Ishikawa (cell line): Measurements from ENCODE around the gene SYNJ1.

Experiments
- CEBPB ChIP-seq: IDR thresholded peaks from 2 replicates; pipeline ENCODE4 v1.6.1; 2012
- CREB1 ChIP-seq: IDR thresholded peaks from 2 replicates; pipeline ENCODE4 v1.6.1; 2012; ENCODE audit warnings: low read depth
- EGR1 ChIP-seq: IDR thresholded peaks from 2 replicates; pipeline ENCODE4 v1.6.1; 2012
- EP300 ChIP-seq: IDR thresholded peaks from 2 replicates; pipeline ENCODE4 v1.6.1; 2012; ENCODE audit warnings: borderline replicate concordance
- FOXM1 ChIP-seq: IDR thresholded peaks from 2 replicates; pipeline ENCODE4 v1.6.1; 2012; ENCODE audit warnings: low read depth, borderline replicate concordance
- MAX ChIP-seq: IDR thresholded peaks from 2 replicates; pipeline ENCODE4 v1.6.1; 2012
- NFIC ChIP-seq: IDR thresholded peaks from 2 replicates; pipeline ENCODE4 v1.6.1; 2012
- RAD21 ChIP-seq: IDR thresholded peaks from 2 replicates; pipeline ENCODE4 v1.6.1; 2012; ENCODE audit warnings: low read depth
- REST ChIP-seq: IDR thresholded peaks from 2 replicates; pipeline ENCODE4 v1.6.1; 2012; ENCODE audit warnings: low read depth, mild to moderate bottlenecking
- TAF1 ChIP-seq: IDR thresholded peaks from 2 replicates; pipeline ENCODE4 v1.6.1; 2012; ENCODE audit warnings: low read depth, mild to moderate bottlenecking
- TCF12 ChIP-seq: IDR thresholded peaks from 2 replicates; pipeline ENCODE4 v1.6.1; 2012; ENCODE audit warnings: low read depth
- TEAD4 ChIP-seq: IDR thresholded peaks from 2 replicates; pipeline ENCODE4 v1.6.1; 2012
- USF1 ChIP-seq: IDR thresholded peaks from 2 replicates; pipeline ENCODE4 v1.6.1; 2012
- YY1 ChIP-seq: IDR thresholded peaks from 2 replicates; pipeline ENCODE4 v1.6.1; 2012; ENCODE audit warnings: low read depth
- ZBTB7A ChIP-seq: IDR thresholded peaks from 2 replicates; pipeline ENCODE4 v1.6.1; 2012; ENCODE audit warnings: low read depth

Gene SYNJ1

DNA sequence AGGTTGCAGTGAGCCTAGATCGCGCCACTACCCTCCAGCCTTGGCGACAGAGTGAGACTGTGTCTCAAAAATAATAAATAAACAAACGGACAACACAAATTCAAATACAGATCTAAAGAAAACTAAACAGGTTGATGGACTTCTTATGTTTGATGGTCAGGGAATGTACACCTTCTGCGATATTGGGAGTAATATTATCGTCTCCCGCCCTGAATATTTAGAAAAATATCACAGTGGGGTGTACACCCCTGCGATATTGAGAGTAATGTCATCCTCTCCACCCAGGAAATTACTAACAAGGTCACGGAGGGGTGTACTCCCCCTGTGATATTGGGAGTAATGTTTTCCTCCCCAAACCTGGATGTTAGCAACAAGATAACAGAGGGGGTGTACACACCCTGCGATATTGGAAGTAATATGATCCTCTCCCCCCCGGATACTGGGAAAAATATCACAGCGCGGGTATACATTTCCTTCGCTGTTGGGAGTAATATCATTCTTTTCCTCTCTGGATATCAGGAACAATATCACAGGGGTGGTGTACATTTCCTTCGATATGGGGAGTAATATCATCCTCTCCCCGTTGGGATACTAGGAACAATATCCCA lies 114.3 kb downstream of the SYNJ1 start:
- no peak for TF ChIP-seq FOXM1
- TF ChIP-seq USF1: no peak
- TF ChIP-seq NFIC: no peak
- TF ChIP-seq EP300: no peak
- no peak for TF ChIP-seq TEAD4
- TF ChIP-seq TAF1: no peak
- no peak for TF ChIP-seq ZBTB7A
- TF ChIP-seq REST: no peak
- no peak for TF ChIP-seq EGR1
- no peak for TF ChIP-seq RAD21
- TF ChIP-seq CREB1: no peak
- TF ChIP-seq TCF12: no peak
- no peak for TF ChIP-seq CEBPB
- no peak for TF ChIP-seq YY1
- no peak for TF ChIP-seq MAX

GRCh38 chr21:32612999-32613337 lies 114.8 kb downstream of the SYNJ1 start:
- TF ChIP-seq ZBTB7A: no peak
- no peak for TF ChIP-seq REST
- TF ChIP-seq USF1: no peak
- TF ChIP-seq CREB1: no peak
- TF ChIP-seq TCF12: no peak
- no peak for TF ChIP-seq TEAD4

DNA sequence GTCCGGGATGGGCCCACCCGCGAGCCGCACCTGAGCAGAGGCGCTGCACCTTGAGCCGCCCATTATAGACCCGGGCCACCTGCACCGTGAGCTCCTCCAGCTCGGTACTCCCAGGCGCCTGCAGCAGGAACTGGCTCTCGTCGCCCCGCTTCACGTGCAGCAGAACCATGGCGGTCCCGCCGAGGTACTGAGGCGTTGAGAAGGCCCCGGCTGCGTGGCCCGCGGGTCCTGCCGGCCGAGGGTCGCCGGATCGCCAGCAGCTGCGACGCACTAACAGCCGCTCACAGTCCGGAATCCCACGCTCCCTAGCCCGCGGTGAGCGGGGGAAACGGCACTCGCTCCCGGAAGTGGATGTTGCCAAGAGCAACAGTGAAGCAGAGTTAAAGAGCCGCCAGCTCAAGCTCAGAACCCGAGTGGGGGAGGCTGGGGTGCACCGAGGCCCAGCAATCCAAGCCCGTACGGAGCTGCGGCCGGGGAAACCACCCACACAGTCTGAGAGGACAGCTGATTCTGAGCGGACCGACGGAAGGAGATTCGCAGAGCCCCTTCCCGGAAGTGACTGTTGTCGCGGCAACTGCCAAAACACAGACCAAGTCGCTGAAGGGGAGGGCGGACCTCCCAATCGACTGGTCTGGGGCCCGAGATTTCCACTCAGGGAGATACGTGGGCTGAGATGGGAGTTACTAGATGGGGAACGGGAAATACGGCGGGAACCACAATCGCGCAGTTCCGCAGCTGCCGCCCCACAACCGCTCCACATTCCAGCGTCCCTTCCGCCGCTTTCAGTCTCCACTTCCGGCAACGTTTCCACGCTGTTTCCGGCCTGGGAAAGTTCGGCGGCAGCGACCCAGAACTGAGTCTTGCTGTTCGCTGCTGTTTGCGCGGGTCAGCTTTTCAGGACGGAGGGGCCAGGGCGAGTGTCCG lies 115.5 kb downstream of the SYNJ1 start, which contains the start of gene CFAP298:
CFAP298 (minus strand) TSS at position 303 of the 924 bp plus-strand sequence; CDS start at position 169, 134 bp downstream.
- TF ChIP-seq FOXM1: 0 out of 2 replicates have a peak, but pooled peaks have one; percentile 49
- peak; percentile 92 for TF ChIP-seq TEAD4
- TF ChIP-seq CREB1: peak; percentile 48; the same call in 1 of the 2 replicates
- TF ChIP-seq TCF12: peak; percentile 68; the same call in 1 of the 2 replicates
- 0 out of 2 replicates have a peak, but pooled peaks have one; percentile 9 for TF ChIP-seq EP300
- TF ChIP-seq RAD21: no peak
- peak; percentile 33 for TF ChIP-seq NFIC
- peak; percentile 93 for TF ChIP-seq EGR1
- no peak for TF ChIP-seq CEBPB
- no peak for TF ChIP-seq REST
- peak; percentile 77 for TF ChIP-seq TAF1
- TF ChIP-seq YY1: peak; percentile 56
- TF ChIP-seq USF1: peak; percentile 67
- peak; percentile 79 for TF ChIP-seq MAX
- TF ChIP-seq ZBTB7A: no peak
